ENCODE measurements around the gene NEO1.
"Not testable (repeated sequence)": the region's sequence is repeated elsewhere in the genome, so short reads cannot be mapped to it uniquely, and the experiment has no call there.

NEO1 gene

DNA sequence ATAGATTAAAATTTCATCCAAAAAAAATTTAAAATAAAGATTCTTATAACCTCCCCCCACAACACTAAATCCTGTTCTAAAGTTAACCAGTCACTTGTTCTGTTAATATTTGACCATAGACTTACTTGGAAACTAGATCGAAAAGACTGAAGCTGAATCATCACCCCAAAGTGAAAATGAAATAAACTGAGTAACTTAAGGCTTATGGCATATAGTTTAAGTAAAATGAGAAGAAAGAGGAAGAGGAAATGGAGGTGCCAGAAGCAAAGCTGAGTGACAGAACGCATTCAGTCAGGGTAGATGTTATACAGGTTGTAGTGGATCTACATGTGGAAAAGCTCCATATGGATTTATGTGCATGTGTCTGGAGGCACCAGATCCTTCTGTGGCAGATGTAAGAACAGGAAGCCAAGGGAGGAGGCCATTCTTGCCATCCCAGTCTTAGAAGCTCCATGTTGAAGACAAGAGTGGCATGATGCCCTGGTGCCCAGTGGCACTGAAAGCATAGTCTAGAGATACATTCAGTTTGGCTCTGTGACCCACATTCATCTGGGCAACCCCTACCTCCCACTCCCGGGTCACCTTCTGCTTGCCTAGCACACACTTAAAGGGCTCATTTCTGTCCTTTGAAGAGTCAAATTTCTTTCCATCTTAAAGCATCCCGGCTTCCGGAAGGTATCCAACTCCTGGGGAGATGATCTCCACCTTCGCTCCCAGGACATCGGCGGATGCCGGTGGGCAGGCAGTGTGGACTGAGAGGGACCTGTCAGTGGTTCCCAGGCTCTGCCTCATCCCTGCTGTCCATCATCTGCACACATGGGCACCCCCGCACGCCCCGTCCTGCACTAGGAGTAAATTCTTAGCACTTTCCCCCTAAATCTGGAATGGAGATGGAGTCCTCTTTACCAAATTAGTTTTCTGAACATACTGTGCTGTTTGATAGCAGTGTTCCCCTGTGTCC, 90.8 kb downstream of the NEO1 start:
- no peak for DNase-seq (ENCODE audit: low read depth)

DNA sequence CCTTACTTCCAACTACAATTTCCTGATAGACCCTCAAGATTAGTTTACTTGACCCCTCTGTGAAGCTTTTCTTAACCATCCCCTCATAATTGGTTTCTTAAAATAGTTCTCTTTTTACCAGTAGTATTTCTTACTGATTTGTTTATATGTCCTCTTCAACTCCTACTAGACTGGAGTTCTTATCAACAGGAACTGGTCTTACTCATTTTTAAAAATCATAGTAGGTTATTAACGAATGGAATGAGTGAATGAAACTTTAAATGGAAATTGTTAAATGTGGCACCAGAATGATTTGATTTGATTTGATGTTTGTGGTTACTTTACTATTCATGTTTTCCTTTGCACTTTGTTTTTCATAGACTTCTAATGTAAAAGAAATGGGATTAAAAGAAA, 91.5 kb downstream of the NEO1 start:
- DNase-seq (ENCODE audit: low read depth): no peak

DNA sequence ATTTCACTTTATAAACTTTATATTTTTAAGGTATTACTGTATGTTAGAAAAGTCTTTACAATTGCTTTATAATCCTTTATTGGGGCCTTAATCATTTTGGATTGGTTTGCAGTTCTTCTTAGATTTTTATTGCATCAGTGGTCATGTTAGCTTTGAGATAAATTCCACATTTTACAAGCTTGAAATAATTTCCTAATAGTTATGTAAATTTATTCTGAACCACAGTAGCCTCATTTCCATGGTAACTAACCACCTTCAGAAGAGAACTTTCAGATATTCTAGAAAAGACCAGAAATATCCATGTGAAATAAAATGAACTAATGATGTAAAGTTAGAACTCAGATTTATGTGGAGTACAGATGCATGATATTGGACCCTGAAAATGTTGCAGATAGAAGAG, 94.2 kb downstream of the NEO1 start:
- no peak for DNase-seq (ENCODE audit: low read depth)

DNA sequence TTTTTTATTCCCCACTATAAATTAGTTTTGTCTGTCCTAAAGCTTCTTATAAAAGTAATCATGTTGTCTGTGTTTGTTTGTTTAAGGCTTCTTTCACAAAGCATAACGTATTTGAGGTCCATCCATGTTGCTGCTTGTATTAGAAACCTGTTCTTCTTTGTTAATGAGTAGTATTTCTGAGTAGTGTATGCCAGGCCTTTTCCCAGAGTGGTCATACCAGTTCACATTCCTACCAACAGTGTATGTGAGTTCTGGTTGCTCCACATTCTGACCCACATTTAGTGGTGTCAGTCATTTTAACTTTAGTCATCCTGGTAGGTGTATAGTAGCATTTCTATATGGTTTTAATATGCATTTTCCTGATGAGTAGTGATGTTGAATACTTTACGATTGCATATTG, 98.6 kb downstream of the NEO1 start:
- no peak for DNase-seq (ENCODE audit: low read depth)

DNA sequence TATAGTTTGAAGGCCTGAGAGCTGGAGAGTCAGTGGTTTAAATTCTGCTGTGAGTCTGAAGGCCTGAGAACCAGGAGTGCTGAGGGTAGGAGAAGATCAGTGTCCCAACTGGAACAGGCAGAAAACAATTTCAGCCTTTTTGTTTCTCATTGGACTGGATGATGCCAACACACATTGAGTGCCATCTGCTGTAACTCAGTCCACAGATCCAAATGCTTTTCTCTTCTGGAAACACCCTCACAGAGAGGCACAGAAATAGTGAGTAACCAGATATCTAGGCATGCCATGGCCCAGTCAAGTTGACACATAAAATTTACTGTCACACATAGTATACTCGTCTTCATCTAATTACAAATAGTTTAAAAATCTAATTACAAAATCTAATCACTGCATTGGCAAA, 100.8 kb downstream of the NEO1 start:
- DNase-seq (ENCODE audit: low read depth): no peak

DNA sequence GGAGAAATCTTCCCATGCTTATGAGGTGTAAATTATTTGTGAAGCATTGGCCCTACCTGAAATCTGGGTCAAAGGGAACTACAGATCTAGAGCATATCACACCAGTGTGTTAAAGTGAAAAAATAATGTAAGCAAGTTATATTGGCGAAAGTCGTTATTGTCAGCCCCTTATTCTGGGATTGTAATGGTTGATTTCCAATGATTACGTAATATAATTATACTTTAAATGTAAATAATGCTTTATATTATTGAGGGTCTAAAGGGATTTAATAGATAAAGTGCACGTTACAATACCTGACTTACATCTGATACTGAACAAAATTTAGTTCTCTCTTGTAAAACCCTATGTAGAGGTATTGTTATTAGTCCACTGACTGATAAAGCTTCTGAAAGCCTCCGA, 101.2 kb downstream of the NEO1 start:
- DNase-seq (ENCODE audit: low read depth): no peak

DNA sequence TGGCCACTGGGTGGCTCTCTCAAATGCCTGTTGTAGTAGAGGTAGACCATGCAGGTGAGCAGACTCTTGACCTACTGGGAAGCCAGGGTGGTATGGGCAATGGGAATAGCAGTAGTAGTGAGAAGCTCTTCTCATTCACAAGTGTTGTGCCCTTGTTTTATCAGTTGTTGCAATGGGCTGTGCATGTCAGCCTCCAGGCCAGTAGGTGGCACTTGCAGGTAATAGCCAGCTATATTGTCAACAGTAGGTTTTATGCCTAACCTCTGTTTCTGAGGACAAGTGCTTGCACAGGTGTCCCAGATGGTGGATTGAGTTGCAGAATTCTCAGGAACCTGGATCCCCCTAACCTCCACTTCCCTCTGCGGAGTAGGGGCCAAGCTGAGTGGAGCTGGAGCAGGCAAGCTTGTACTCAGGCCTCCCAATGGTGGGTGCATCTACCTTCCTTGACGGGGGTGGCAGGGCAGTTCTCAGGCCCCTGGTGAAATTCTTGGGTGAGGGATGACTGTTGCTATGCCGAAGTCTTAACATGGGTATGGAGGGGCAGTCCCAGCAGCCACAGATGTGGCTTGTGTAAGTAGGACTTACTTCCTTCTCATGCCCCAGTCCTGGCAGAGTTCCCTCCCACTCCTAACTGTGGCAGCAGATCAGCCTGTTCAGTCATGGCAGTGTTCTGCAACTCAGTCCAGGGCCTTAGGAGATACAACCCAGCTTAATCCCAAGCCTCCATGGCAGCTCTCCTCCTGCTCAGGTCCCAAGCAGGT, 104.3 kb downstream of the NEO1 start:
- no peak for DNase-seq (ENCODE audit: low read depth)

DNA sequence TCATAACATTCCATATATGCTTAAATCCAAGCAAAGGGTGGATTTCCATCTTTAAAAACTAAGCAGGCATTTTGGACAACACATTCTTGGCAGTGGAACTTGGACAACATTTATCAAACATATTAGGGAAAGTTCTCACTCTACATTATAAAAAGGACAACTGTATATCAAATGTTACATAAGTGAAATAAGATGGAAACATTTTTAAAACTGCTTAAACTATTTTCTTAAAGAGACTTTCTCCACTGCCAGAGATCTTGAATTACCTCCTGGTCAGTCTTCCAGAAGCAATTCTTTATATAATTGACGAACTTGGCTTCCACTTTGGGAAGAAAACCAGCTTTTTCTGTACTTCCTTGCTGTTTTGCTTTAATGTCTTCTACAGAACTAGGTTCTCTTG, 109.3 kb downstream of the NEO1 start:
- no peak for DNase-seq (ENCODE audit: low read depth)

DNA sequence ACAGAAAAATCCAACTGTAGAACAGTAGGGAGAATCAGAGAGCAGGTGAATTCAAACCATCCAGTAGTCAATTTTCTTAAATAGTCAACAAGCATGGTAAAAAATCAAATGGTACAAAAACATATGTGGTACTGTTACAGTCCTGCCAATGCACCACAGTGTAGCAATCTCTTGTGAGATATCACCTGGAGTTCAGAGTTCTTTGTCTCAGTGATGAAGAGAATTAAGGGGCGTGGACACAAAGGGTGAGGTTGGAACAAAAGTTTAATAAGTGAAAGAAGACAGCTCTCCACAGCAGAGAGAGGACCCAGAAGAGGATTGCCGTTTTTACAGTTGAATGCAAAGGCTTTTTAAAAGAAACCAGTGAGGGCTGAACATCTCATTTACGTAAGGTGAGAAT, 113.2 kb downstream of the NEO1 start:
- no peak for DNase-seq (ENCODE audit: low read depth)

DNA sequence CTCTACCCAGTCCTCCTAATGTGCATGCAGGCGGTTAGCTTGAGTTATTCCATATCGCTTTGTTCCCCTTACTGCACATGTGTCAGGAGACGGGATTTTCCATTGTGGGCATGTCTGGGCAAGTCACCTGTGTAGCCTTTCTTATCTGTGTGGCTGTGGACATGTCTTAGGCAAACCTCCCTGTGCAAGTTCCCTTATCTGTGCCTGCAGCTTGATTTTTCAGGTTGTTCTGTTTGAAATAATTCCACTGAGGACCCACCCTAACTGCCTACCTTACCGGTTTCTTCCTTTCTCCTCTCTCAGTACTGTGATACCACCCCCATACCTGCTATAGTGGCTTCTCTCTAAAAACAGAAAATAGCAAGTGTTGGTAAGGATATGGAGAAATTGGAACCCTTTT, 113.6 kb downstream of the NEO1 start:
- DNase-seq (ENCODE audit: low read depth): no peak

DNA sequence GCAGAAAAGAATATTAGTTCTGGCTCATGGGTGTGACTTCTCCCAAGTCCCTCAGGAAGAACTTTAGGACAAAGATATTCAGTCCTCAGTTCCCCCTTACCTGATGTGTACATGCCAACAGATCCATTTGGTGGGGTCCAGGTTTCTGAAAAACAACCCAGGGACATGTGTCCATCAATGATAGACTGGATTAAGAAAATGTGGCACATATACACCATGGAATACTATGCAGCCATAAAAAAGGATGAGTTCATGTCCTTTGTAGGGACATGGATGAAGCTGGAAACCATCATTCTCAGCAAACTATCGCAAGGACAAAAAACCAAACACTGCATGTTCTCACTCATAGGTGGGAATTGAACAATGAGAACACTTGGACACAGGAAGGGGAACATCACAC, 114.4 kb downstream of the NEO1 start:
- not testable (repeated sequence) for DNase-seq (ENCODE audit: low read depth)

DNA sequence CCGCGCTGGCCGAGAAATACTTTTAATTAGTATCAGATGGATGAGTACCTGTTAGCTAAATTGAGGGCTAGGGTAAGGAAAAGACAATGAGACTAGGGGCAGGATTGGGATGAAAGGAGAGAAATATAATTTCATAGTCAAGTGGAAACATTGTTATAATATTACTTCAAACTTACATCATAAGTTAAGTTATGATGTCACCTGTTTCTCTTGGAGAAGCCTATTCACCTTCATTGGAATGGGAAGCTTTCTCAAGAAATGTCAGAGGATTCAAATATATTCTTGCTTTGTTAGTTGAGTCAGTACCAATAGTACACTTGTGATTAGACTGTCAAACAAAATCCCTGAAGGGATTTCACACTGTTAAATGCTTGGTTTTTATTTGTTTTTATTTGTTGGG, 116.2 kb downstream of the NEO1 start:
- DNase-seq (ENCODE audit: low read depth): no peak

DNA sequence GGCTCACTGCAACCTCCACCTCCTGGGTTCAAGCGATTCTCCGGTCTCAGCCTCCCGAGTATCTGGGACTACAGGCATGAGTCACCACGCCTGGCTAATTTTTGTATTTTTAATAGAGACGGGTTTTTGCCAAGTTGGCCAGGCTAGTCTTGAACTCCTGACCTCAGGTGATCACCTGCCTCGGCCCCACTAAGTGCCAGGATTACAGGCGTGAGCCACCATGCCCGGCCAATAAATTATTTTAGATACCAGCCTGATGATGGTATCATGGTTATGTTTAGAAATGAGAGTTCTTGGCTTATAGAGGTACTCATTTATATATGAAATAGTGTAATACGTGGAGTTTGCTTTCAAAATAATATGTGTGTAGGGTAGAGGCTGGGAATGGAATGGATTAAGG, 119.4 kb downstream of the NEO1 start:
- DNase-seq (ENCODE audit: low read depth): no peak

DNA sequence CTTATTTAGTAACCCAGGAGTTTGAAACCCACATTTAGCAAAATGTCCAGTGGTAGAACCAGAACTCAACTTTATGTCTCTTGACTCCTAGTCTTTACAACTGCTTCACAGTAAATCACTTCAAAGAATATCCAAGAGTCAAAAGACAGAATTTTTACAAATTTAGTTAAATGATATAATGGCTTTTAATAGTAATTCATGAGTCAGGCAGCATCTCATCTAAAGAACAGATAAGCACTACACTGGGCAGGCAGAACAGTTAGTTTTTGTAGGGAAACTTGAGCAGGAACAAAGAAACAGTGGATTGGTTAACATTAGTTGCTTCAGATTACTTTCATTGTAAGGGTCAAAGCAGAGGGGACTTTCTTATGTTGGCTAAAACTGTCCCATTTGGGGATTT, 120.2 kb downstream of the NEO1 start:
- no peak for DNase-seq (ENCODE audit: low read depth)

DNA sequence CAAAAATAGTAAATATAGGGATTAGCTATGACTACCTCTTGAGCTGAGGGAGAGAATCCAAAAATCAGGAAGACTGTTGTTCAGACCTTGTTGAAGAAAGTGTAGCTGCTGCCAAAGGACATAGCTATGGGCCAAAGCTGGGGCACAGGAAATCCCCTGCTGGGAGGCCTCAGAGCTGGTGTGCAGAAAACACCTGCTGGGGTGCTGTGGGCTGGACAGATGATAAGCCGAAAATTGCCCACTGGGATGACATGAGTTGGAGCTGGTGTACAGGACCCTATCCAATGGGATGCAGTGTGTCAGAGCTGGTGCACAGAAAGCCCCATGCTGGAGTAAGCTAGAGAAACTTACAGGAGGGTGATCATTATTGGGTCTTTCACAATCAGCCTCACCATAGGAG, 121.9 kb downstream of the NEO1 start:
- no peak for DNase-seq (ENCODE audit: low read depth)

DNA sequence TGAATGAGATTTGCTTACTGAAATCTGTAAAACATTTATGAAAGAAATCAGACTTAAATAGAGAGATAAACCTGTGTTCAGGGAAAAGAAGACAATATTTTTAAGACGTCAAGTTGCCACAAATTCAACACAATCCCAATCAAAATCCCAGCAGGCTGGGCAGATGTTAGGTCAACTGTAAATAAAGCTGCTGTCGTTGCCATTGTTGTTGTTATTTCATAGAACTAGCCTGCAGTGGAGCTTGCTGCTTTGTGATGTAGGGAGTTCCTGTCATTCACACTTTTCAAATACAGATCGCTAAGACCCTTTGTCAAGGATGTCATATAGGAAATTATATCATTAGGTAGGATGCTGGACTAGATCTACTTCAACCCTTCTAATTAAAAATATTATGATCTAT, 123.1 kb downstream of the NEO1 start:
- DNase-seq (ENCODE audit: low read depth): no peak

DNA sequence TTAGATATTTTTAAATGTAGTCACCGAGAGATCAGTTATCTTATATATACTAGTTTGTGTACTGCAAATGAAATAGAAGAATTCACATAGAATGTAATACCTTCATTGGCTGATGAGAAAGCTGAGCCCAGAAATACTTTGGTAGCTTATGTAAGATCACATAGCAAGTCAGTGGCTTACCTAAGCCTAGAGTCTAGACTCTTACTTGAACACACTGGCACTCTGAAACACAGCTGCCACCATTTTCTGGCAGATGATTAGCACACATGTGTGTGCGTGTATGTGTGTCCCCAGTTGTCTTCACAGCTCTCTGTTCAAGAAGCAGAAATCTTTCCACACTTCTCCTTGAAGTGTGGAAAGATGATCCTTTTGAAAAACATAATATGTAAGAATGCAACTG, 124.3 kb downstream of the NEO1 start:
- DNase-seq (ENCODE audit: low read depth): no peak

DNA sequence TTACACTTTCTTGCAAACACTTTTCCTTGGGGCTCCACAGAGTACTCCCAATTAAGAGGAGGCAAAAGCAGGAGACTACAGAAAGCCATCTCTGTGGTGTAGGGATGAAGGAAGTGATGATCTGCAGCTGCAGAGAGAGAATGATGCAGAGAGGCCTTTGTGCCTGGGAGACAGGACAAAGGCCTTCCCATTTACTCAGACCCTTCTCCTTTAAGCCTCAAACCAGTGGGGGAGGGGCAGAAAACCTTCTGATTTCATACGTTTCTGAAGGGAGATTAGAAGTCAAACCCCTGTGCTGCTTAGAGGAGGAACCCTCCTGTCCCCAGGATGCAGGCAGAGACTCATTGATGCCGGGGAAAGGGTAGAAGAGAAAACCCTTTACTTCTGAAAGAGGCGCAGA, 130.8 kb downstream of the NEO1 start:
- DNase-seq (ENCODE audit: low read depth): no peak

DNA sequence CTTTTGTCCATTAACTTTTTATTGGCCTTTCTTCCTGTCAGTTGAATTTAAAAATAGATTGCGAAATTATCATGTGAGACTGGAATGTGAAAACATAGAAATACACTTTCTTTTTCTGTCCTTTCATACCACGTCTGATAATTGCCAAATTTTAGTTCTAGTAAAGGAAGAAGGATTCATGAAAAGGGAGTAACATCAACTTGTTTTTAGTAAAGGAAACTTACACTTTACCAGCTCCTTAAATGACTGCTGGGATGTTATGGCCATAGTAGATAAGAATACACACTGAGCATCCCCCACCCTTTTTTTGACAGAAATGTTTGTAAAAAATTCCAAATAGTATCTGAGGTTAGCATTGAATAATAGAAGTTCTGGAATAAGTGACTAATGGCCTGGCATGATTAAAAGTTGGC, 137.9 kb downstream of the NEO1 start:
- DNase-seq (ENCODE audit: low read depth): peak; percentile 40

DNA sequence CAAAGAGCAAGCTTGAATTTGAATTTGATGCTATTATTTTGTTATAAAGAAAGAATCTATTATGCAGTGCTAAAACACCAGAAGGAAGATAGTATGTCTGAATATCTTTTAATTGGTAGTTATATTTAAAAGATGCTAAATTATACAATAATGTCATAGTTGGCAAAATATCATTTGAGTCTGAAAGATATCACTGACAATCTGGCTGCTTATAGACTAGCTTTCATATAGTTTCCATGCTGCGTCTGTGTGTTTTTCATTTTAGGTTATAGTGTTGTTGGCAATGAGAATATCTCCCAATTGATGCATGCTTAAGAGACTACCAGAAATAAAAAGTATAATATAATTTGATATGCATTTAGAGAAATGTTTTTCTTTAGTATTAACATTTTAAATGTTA, 142.9 kb downstream of the NEO1 start:
- no peak for DNase-seq (ENCODE audit: low read depth)

DNA sequence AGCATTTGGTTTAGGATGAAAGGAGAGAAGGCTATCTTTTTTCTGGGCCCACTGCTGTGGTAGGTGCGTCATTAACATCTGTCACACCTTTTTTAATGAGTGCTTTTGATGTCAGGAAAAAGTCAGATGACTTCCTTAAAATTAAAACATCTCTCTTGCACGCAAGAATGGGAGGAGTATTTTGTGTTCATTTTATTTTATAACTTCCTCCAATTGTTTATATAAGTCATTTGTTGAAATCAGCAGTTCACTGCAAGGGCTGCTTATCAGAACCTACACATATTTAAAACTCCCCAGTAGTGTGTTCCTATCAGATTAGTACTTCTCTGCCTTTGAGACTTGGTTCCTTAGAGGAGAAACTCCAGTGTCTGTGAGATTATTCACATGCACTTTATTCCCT, 143.8 kb downstream of the NEO1 start:
- DNase-seq (ENCODE audit: low read depth): no peak

DNA sequence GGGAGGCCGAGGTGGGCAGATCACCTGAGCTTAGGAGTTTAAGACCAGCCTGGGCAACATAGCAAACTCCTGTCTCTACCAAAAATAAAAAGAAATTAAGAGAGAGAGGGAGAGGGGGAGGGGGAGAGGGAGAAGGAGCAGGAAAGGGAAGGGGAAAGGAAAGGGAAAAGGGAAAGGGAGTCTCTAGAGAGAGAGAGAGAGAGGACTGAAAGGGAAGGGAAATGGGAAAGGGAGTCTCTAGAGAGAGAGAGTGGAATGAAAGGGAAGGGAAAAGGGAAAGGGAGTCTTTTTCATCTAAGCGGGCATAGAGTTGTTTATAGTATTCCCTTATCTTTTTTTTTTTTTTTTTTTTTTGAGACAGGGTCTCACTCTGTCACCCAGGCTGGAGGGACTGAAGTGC, 148.1 kb downstream of the NEO1 start:
- no peak for DNase-seq (ENCODE audit: low read depth)

DNA sequence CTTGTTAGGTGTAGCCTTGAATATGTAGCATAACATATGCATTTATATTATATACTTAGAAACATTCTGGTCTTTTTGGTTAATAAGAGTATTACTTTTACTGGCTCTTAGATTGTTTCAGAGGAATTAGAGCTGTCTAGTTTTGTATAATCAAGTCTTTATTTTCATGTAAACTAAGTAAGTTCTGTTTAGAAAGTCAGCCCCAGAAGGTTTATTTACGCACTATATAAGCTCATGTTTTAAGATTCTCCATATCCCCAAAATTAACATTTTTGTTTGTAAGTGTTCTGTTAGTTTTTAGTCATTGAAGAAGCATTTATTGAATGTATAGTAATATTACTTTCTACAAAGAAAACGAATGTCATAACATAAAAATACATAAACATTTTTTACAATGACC, 158.4 kb downstream of the NEO1 start:
- no peak for DNase-seq (ENCODE audit: low read depth)

DNA sequence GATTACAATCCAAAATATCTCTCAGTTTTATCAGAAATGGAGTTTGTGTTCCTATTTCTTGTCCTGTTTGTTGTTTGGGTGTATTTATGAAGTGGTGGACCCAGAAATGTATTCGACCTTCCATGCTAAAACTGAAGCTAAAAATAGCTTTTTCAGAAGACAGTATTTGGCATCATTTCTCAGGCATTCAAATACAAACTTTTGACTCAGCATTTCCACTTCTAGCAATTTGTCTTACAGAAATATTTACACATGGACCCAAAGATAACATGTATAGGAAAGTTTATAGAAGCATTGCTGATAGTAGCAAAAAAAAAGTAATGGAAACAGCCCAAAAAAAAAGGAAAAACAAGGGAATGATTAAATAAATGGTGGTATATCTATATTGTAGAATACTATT, 160.2 kb downstream of the NEO1 start:
- no peak for DNase-seq (ENCODE audit: low read depth)

Data from amniotic epithelial cell (primary cell).